ENCODE results near the gene PTGR3. TPM values are rescaled to one million over a fixed set of nuclear protein-coding genes. Genes with fewer than 3 reads are reported as not detected.
A peak's percentile ranks its signal among the peaks of the same experiment; 100 is the strongest.

PTGR3 gene
- total RNA-seq, 1 donor from 2014 or later: 19.3 TPM

DNA sequence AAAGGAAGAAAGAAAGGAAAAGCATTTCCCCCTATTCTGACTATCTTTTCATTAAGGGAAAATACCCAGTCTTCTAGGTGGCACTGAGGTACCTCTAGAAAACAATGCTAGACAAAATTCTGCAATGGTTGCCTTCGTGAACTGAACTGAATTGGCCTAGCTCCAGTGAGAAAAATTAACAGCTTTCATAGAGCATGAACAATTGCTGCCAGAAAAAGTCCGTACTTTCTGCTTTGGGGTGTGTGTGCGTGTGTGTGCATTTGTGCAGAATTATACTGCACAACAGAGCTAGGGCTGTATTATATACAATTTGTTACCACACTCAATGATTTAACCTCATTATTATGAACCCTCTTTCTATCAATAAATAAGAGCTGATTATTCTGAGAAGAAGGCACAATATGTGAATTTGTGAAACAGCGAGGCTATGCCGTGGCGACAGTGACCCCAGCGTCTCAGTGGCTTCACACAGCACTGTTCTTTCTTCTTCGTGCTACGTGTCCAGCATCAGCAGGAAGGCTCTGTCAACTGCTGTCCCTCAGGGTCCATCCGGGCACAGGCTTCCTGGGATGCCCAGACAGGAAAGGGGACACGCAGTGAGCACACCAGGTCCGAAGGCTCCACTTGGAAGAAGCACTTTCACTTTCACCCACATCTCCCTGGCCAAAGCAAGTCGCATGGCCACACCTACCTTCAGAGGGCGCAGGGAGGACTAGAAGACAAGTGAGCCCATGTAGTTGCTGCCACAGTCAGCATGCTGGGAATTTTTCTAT, 47.5 kb downstream of the PTGR3 start:
- ChIA-PET POLR2A (no interaction called here), CTCF (no interaction called here)
- TF ChIP-seq, protein P1, sequence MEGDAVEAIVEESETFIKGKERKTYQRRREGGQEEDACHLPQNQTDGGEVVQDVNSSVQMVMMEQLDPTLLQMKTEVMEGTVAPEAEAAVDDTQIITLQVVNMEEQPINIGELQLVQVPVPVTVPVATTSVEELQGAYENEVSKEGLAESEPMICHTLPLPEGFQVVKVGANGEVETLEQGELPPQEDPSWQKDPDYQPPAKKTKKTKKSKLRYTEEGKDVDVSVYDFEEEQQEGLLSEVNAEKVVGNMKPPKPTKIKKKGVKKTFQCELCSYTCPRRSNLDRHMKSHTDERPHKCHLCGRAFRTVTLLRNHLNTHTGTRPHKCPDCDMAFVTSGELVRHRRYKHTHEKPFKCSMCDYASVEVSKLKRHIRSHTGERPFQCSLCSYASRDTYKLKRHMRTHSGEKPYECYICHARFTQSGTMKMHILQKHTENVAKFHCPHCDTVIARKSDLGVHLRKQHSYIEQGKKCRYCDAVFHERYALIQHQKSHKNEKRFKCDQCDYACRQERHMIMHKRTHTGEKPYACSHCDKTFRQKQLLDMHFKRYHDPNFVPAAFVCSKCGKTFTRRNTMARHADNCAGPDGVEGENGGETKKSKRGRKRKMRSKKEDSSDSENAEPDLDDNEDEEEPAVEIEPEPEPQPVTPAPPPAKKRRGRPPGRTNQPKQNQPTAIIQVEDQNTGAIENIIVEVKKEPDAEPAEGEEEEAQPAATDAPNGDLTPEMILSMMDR (IDR thresholded peaks at IDR 0.05): no peak
- Mint-ChIP-seq H3K4me1 (peaks cover 8% of the 10 kb centered on the region), H3K9me3 (no peaks in the 10 kb centered on the region), H3K36me3 (ENCODE audit: low read depth) (no peaks in the 10 kb centered on the region), H3K27ac (no peak overlapping the region), H3K27me3 (no peaks in the 10 kb centered on the region), H3K4me3 (peak overlapping the region; percentile 91)
- DNase-seq (no peak), ATAC-seq (ENCODE audit: low read depth) (peak; percentile 49)
- intact Hi-C loops (cut with micrococcal nuclease): no loop called here

DNA sequence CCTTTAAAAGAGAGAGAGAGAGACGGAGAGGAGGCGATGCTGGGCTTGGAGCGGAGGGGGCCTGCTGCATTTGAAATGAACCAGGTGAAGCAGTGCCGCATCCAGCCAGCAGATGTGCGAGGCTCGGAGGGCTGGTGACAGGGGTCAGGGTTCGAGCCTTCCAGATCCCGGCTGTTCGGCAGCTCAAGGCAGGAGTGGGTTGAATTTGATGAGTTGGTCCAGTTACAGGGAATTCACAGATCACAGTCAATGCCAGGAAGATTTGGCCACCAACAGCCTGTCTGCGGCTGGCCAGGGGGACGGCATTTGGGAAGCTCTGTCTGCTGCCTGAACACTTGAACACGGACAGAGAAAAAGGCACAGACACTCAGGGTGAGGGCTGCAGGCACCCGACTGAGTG, 48.6 kb downstream of the PTGR3 start:
- intact Hi-C loops (cut with micrococcal nuclease): no loop called here
- Mint-ChIP-seq H3K4me1 (peaks cover 8% of the 10 kb centered on the region), H3K27me3 (no peaks in the 10 kb centered on the region), H3K9me3 (no peaks in the 10 kb centered on the region), H3K27ac (no peak overlapping the region), H3K4me3 (no peak overlapping the region), H3K36me3 (ENCODE audit: low read depth) (no peaks in the 10 kb centered on the region)
- ATAC-seq (ENCODE audit: low read depth): no peak
- CTCF ChIA-PET: no interaction called here
- no peak for DNase-seq
- TF ChIP-seq, protein P1 (IDR thresholded peaks at IDR 0.05): no peak
- POLR2A ChIA-PET: no interaction called here

DNA sequence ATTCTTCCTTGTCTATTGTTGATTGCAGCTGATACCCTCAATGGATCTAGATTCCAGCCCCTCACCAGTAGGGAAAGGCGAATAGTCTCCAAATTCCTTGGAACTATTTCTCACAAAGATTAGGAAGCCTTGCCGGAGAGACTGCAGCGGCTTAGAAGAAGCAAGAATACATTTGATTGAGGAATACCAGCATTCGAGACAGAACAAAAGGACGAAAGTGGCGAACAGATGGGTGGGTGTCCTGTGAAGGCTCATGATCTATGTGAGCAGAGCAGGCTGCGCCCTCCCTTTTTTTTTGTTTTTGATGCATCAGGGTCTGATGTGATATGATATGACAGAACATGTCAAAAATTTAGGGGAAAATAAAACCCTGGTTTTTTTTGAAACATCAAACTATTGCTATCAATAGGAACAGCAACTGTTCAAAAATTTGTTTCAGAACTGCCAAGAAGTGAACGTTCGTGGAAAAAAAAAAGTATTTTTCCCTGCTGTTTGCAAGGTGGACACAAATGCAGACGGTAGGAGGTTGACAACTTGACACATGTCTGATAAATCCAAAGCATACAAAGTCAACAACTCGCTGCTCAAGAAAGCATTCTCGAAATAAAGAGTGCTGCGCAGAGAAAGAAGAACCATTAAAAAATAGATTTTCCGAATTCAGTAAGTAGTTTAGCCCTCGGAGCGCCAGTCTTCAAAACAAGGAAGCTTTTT, 49.1 kb downstream of the PTGR3 start:
- no peak for ATAC-seq (ENCODE audit: low read depth)
- Mint-ChIP-seq H3K27me3 (peaks cover 2% of the 10 kb centered on the region), H3K9me3 (peaks cover 2% of the 10 kb centered on the region), H3K27ac (no peak overlapping the region), H3K4me1 (peaks cover 8% of the 10 kb centered on the region), H3K4me3 (no peak overlapping the region), H3K36me3 (ENCODE audit: low read depth) (no peaks in the 10 kb centered on the region)
- TF ChIP-seq, protein P1 (IDR thresholded peaks at IDR 0.05): no peak
- ChIA-PET CTCF (no interaction called here), POLR2A (no interaction called here)
- DNase-seq: no peak
- intact Hi-C loops (cut with micrococcal nuclease): no loop called here

DNA sequence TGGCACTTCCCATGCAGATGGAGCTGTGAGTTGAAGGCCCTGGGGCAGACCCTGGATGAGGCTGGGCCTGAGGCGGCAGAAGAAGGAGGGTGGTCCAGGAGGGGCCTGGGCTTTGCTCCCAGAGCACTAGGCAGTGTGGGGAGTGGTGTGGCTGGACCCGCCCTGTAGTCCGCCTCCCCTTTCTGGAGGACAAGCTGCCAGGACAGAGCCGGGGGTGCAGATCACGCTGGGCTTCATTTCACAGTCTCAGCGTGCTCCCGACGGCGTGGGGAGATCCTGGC, 49.8 kb downstream of the PTGR3 start:
- H3K4me1 Mint-ChIP-seq: peaks cover 8% of the 10 kb centered on the region

More for the DNA sequence above, 49.8 kb downstream of the PTGR3 start:
- ChIA-PET POLR2A (no interaction called here), CTCF (no interaction called here)
- TF ChIP-seq, protein P1 (IDR thresholded peaks at IDR 0.05): no peak
- Mint-ChIP-seq H3K9me3 (peaks cover 3% of the 10 kb centered on the region), H3K4me3 (no peak overlapping the region), H3K36me3 (ENCODE audit: low read depth) (no peaks in the 10 kb centered on the region), H3K27me3 (peaks cover 5% of the 10 kb centered on the region), H3K27ac (no peak overlapping the region)
- ATAC-seq (ENCODE audit: low read depth) (no peak), DNase-seq (no peak)
- intact Hi-C loops (cut with micrococcal nuclease): no loop called here

Other genes starting within 250 kb of the PTGR3 start
- 7.9 and 8.6 TPM in 2 replicates for gene TSHZ1, start 1.7 kb upstream of the PTGR3 start, total RNA-seq
- gene SMIM21, start 218.6 kb upstream of the PTGR3 start, total RNA-seq: not detected in 2 replicates

Data from activated B cell treated with CpG ODN at 0.5 μM for 24 hours (primary cell).